GOT3 (cell line): Measurements from ENCODE around the gene PZP.
"Not testable (repeated sequence)": the region's sequence is repeated elsewhere in the genome, so short reads cannot be mapped to it uniquely, and the experiment has no call there.

Experiments
- DNase-seq: peaks from one replicate; lab custom pipeline; 2025; ENCODE audit warnings: mixed read lengths; lab: John Stamatoyannopoulos, UW

The PZP gene

DNA sequence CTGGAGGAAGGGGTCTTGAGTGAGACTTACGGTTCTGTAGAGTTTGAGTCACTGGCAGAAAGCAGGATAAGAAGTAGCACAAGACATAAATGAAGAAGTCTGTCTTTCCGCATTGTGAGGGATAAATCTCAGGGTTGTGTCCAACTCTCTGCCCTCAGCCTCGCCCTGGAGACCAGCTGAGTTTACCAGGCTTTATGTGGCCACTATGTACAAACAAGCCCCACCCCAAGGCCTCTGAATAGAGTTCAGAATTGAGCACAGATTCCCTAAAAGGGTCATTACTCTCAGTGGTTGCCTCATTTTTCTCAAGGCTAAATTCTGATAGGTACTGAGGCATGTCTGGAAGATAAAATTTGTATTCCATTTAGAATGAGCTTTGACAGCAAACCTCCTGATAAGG, at the start of gene PZP:
Gene PZP (minus strand): TSS at position 167 of the 400 bp plus-strand sequence. CDS start 54 bp downstream, at position 113.
- no peak for DNase-seq

DNA sequence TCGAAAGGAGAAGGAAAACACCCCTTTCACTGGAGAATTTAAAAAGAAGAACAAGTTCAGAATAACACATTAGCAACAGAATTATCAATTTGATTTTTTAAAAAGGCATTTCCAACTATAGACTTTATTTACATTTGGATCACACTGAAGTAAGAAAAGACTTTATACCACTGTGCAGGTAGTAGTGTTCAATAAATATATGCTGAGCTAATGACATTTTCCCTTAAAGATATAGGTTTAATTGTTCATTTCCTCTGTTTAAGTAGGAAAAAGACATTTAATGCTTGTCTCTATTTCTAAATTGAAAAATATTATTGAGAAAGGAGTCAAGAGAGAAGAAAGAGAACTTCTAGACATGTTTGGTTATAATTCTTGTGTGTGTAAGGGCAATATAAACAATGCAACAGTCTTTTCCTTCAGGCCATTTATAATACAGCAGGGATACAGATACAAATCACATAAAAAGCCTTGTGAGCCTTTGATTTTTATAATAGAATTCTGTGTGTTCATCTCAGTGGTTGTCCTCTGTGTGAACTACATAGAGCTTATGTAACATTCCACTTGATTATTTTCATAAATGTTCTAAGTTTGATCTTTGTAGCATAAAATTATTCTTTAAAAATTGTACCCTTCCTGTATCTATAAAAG, 48.7 kb upstream of the PZP start:
- DNase-seq, result no peak

DNA sequence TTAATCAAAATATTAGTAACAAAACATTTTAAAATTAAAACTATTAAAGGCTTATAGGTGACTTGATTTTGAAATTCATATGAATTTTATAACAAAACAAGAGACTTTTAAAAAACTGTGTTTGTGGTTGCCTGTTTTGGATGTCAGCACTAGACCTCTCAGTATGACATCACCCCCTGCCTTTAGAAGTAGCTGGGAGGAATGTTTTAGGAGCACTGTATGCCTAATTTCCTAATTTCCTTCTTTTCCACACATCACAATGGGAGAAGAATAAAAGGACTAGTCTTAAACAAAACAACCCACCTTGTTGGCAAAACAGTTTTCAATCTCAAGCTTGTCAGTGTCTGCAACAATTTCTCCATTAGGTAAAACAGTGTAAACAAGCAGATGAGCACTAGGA, 48.1 kb upstream of the PZP start:
- no peak for DNase-seq

DNA sequence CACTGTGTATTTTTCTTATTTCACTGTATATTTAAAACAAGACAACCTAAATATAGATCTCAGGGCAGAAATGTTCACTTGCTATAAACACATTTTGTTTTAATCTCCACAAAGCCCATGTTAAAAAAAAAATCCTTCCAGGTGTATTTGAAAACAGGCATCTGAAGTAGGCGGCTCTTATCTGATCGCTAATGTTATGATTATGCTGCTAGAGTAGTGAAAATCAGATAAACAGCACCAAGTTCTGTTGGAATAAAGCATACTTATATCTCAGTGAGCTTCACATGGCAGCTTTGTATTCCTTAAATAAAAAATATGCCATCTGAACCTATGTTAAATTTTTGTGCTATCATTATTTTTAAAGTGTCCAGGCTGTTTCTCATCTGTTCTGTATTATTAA, 47.6 kb upstream of the PZP start:
- DNase-seq, result no peak

DNA sequence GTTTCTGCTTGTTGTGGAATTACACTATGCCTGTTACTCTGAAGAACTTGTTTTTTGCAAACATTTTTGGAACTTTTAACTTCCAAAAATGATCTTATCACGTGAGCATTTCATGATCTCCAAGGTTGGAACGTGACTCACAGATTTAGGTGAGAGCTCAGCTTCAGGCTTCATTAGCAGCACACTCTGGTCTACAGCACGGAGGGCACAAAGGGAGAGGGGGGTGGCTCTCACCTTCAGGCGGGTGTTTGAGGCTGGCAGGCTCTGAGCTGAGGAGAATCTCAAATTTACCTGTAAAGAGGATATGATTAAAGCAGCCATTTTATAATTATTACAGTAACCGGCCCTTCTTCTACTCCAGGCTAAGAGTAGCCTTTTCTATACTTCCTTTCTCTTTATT, 45.3 kb upstream of the PZP start:
- no peak for DNase-seq

DNA sequence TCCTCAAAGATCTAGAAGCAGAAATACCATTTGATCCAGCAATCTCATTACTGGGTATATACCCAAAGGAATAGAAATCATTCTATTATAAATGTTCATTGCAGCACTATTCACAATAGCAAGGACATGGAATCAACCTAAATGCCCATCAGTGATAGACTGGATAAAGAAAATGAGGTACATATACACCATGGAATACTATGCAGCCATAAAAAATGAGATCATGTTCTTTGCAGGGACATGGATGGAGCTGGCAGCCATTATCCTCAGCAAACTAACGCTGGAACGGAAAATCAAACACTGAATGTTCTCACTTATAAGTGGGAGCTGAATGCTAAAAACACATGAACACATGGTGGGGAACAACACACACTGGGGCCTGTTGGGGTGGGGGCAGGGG, 44.6 kb upstream of the PZP start:
- DNase-seq, result not testable (repeated sequence)

DNA sequence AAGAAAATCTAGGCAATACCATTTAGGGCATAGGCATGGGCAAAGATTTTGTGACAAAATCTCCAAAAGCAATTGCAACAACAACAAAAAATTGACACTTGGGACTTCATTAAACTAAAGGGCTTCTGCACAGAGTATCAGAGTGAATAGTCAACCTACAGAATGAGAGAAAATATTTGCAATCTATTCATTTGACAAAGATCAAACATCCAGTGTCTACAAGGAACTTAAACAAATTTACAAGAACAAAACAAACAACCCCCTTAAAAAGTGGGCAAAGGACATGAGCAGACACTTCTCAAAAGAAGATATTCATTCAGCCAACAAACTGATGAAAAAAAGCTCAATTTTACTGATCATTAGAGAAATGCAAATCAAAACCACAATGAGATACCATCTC, 44.1 kb upstream of the PZP start:
- no peak for DNase-seq

DNA sequence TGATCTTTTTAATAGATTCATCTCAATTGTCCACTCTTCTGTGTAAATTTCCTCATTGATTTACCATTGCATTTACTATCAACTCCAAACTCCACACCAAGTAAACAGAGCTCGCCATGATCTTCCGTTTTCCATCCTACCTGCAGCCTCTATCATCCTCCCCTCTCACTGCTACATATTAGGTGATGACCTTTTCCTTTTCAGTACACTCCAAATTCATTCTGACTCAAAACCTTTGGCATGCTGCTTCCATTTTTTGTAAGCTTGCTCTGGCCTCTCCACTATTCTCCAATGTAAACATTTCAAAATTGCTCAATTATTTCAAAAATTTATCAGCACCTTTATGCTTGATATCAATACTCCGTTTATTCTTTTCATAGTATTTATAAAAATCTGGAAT, 40.2 kb upstream of the PZP start:
- no peak for DNase-seq

DNA sequence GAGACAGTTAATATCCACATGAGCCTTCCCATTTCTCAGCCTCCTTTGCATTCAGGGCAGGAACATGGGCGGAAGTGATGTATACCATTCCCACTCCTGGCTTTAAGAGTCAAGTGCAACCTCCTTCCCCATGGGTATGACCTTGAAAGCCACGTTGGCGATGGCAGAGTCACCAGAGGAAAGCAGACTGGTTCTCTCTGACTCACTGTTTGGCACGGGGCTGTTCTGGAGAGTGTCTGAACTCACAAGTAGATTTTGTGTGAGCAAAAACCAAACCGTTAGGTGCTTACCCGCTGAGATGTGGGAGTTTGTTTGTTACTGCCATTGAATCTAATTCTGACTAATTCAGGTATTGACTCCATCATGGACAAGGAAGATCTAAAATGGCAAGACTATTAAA, 36.7 kb upstream of the PZP start:
- no peak for DNase-seq

DNA sequence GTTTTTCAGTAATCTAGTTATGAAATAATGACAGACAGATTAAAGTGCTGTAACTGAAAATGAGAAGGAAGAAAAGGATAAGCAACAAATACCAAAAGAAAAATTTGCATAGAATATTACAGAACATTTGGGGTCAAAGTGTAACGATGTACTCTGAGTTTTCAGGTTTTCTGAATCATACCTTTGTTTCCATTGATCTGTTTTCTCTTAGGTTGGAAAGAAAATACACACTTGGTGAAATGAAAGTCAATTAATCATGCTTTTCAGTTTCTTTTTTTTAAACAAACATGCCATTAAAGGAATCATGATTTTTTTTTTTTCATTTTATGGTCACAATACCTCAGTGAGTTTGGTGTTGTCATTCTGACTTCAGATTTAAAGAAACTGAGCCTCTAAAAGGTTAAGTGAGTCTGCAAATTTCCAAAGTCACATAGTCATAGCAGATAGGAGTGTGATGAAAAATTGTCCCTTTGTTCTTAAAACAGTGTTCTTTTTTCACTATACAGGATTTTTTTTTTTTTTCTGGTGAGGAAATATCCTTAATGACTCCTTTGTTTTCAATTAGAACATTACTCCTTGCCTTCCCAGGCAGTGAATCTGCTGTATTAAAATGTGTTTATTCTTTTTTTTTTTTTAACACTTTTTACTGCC, 35.9 kb upstream of the PZP start:
- no peak for DNase-seq

DNA sequence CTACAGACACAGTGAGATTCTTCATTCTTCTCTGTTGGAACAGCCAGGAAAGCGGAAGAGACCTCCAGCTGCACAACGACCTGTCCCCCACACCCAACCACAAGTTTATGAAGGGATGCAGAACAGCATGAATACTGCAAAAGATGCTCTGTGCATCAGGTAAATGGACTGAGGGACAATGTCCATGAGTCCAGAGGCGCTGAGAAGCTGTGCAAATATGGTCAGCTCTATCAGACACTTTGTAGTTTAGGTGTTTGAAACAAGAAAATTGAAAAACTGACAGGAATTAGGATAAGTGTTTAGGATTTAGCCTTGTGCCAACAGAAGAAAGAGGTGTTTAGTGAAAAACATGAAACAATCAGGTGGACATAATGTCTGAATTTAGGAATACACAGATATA, 33.1 kb upstream of the PZP start:
- DNase-seq, result no peak

DNA sequence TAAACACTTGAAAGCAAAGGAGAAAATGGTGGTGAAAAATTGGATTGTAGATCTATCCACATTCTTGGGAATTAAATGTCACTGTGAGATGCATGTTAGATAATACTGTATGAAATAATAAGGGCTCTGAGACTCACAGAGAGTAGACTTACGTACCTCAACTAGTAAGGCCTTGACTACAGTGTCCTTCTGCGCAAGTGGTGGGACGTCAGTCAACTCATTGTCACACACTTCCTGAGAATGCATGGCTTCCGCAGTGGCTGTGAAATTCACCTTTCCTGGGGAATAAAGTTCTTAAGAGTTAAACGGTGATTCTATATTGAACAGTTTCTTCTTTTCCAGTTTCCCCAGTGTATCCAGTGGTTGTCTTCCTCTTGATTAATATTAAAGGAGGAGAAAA, 32.6 kb upstream of the PZP start:
- DNase-seq, result no peak

DNA sequence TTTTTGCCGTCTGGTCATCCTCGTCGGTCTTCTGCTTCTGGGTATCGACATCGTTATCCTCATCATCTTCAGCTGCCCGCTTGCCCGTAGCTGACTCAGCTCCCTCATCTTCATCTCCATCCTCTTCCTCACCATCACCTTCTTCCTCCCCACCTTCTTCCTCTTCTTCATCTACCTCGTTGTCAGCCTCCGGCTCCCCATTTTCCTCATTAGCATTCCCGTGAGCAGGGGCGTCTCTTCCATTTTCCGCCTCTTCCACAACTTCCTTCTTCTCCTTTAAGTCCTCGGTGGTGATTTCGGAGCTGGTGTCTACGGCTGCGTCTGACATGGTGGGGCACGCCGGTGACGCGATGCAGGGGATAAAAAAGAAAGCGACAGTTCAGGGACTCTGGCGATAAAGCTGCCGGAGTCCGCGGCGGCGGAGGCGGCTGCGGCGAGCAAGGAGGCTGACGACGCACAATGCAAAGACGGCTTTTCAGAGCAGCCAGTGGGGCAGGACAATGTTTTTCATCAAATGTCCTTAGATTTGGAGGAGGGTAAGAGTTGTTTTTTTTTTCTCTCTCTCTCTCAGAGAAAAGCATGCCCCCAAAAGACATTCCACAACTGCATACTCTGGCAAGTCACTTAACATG, 31.9 kb upstream of the PZP start:
- not testable (repeated sequence) for DNase-seq

DNA sequence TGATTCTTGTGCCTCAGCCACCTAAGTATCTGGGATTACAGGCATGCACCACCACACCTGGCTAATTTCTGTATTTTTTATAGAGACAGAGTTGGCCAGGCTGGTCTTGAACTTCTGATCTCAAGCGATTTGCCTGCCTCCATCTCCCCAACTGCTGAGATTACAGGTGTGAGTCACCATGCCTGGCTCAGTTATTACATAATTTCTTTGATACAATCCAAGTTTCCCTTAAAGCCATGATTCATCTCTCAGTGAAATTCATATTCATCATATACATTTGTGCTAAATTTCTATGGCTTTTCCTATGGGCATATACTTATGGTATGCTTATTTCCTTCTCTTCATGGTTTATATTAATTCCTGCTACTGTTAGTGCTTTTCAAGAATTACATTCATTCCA, 29.1 kb upstream of the PZP start:
- no peak for DNase-seq

DNA sequence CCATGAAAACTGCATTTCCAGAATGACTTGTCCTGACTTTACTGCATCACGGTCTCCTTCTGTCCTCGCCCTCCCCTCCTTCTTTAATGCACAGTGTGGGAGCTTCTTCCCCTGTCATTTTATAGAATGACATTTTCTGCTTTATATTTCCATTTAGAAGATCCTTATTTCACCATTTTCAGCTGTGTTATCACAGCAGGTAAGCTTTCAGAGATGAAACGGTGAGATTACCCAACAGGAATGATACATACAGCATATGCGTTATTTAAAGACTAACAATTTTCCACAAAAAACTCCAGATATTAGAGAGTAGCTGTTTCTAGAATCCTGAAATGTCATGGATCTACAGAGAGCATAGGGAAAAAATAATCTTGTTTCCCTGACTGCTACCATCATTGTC, 27.3 kb upstream of the PZP start:
- no peak for DNase-seq

DNA sequence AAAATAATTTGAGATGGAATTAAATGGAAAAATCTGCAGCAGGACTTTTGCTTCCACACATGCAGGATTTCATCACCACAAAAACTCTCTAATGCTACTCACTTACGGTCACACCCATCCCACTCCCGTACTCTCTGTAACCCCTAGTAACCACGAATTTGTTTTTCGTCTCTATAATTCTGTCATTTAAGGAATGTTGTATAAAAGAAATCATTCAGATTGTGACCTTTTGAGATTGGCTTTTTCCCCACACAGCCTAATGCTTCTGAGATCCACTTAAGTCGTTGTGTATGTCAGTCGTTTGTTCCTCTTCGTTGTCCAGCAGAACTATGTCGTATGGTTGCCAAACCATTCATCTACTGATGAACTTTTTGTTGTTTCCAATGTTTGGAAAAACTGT, 19.8 kb upstream of the PZP start:
- no peak for DNase-seq

DNA sequence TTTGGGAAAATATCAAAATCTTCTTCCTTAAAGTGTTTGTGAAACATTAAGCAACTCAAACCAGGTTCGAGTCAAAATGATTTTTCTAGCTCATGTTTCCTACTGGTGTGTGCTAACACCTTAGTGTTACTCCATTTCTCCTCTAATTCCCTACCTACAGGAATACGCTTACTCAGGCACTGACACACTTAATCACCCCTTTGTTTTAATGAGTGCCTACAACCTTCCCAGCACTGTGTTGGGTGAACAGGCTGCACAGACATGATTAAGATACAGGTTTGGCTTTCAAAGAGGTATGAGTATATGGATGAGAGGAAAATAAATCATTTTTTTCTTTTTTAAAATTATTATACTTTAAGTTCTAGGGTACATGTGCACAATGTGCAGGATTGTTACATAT, 15.6 kb upstream of the PZP start:
- DNase-seq, result no peak

DNA sequence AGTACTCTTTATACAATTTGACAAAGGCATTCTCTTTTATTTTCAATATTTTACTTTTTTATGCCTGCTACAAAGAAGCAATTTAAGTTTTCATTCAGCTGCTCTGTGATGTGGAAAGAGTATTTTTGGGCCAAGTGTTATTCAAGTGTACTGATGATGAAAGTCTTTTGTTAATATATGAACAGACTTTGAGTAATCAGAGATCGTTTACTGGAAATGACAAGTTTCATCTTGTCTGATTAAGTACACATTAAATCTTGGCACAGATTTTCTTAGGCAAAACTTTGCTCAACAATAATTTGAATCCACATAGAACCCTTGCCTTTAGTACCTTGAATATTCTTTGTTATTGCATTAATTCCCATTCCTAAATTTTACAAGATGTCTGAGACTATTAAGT, 13.3 kb upstream of the PZP start:
- no peak for DNase-seq

DNA sequence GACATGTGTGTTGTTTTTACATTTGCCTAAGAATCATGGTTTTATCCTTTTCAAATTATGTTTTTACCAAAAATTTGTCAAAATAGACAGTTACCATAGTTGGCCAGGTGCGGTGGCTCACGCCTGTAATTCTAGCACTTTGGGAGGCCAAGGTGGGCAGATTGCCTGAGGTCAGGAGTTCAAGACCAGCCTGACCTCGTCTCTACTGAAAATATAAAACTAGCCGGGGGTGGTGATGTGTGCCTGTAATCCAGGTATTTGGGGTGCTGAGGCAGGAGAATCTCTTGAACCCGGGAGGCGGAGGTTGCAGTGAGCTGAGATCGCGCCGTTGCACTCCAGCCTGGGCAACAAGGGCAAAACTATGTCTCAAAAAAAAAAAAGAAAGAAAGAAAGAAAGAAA, 12.8 kb upstream of the PZP start:
- DNase-seq, result not testable (repeated sequence)

DNA sequence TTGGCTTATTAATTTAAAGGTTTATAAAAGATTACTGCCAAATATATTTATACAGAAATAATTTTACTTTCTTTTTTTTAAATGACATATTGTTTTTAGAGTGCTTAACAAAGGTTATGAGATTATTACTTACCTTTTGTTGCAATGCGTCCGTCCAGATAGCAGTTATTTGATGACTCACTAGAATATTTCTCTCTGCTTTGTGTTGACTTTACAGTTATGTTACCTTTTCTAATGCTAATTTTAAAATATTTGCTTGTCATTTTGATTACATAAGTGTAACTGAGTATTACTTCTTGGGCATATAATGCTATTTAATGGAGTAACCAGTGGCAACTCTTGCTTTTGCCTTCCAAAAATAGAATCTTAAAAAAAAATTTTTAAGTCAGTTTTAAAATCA, 6.3 kb upstream of the PZP start:
- DNase-seq, result no peak

DNA sequence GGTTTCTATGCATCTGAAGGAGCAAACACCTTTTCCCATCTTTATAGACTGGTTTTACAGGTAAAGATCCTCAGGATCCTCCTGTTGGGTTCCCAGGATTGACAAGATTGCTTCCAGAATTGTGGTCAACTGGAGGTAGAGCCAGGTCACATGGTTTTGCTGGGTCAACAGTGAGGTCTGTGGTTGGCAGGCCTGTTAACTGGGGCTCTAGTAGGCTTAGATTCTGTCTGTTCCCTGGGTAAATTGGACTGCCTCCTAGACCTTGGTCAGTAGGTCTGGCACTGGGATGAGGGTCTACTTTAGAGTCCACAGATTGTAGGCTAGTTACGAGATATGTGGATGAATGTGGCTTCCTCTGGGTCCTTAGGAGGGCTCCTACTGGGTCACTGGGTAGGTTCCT, 3.5 kb upstream of the PZP start:
- no peak for DNase-seq

DNA sequence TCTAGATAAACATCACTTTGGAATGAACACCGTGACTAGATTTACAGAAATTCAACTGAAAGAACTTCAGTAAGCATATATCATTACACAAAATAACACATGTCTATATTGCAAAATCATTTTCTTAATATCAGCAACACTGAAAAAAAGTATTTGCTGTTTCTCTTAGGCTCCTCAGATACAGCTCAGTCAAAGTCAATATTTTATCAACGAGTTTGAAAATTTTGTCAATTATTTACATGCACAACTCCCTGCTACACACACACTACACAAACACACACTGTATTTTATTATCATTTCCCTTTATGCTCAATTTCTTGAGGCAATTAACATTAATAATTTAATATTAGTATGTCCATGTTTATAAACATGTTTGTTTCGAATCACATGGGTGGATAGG, 3.8 kb downstream of the PZP start:
- no peak for DNase-seq

DNA sequence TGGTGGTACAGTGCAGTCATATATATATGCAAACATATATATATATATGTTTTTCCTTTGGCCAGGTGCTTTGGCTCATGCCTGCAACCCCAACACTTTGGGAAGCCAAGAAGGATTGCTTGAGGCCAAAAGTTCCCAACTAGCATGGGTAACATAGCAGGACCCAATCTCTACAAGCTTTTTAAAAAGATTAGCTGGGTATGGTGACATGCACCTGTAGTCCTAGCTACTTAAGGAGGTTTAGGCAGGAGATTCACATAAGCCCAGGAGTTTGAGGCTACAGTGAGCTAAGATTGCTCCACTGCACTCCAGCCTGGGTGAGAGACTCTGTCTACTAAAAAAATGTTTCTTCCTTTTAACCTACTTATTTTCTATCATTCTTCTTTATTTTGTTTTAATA, 10.2 kb downstream of the PZP start:
- no peak for DNase-seq

DNA sequence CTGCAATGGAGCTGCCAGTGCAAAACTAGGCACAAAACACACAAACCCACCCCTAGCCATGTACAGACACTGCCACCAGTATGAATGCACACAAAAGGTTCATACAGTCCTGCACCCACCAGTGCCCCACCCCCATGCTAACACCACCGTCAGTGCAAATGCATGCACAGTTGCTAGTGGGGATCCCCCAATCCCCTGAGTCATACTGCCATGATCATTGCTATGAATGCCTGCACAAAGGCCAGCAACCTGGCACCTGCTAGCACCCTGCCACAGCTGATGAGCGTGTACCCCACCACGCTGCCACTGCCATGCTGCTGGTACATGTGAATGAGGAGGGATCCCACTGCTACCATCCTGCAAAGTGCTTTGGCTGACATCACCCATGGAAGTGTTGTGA, 23.9 kb downstream of the PZP start:
- DNase-seq, result no peak
